IMR-90 (cell line): ENCODE measurements around the gene CEMIP2.

Source experiments
- BHLHE40 ChIP-seq: fragments of 150-350 bp; IDR thresholded peaks from 2 replicates; pipeline ENCODE4 v1.6.1; 2016; ENCODE audit warnings: mild to moderate bottlenecking, low read depth, low read length
- ELK1 ChIP-seq: fragments of 150-350 bp; IDR thresholded peaks from 2 replicates; pipeline ENCODE4 v1.6.1; 2016; ENCODE audit warnings: low read depth, mild to moderate bottlenecking, low read length, moderate library complexity, borderline replicate concordance
- FOS ChIP-seq: fragments of 150-350 bp; IDR thresholded peaks from 2 replicates; pipeline ENCODE4 v1.6.1; 2016; ENCODE audit warnings: low read depth, low read length
- POLR2A ChIP-seq: IDR thresholded peaks from 2 replicates; pipeline ENCODE4 v1.6.1; 2012; ENCODE audit warnings: mild to moderate bottlenecking, low read depth, low read length
- TF ChIP-seq, protein P1 (sequence below): conservative IDR thresholded peaks from 2 replicates; pipeline ENCODE4 v1.5.1; 2012; ENCODE audit warnings: mild to moderate bottlenecking, low read depth, low read length, improper control_type of control experiment

DNA sequence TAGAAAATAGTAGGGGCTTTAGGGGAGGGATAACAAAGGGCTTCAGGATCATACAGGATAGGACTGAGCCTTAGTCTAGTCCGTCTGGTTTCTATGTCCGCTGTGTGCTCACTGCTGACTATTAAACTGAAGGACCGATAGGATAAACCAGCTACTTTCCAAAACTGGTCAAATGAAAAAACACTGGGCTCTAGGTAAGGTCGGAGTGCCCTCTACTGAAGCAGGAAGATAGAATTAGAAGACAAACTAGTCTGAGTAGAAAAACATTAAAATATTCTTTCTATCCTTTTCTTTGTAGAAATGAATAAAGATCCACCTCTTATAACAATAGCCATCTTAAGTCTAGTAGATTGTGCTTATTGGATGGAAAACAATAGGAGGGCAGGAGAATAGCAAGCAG is 133.6 kb downstream of the CEMIP2 start:
- TF ChIP-seq, protein P1, sequence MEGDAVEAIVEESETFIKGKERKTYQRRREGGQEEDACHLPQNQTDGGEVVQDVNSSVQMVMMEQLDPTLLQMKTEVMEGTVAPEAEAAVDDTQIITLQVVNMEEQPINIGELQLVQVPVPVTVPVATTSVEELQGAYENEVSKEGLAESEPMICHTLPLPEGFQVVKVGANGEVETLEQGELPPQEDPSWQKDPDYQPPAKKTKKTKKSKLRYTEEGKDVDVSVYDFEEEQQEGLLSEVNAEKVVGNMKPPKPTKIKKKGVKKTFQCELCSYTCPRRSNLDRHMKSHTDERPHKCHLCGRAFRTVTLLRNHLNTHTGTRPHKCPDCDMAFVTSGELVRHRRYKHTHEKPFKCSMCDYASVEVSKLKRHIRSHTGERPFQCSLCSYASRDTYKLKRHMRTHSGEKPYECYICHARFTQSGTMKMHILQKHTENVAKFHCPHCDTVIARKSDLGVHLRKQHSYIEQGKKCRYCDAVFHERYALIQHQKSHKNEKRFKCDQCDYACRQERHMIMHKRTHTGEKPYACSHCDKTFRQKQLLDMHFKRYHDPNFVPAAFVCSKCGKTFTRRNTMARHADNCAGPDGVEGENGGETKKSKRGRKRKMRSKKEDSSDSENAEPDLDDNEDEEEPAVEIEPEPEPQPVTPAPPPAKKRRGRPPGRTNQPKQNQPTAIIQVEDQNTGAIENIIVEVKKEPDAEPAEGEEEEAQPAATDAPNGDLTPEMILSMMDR: no peak
- TF ChIP-seq BHLHE40: no peak
- no peak for TF ChIP-seq POLR2A
- no peak for TF ChIP-seq ELK1
- no peak for TF ChIP-seq FOS
